Endothelial cell of umbilical vein (primary cell): ENCODE measurements around the gene GVQW3. TPM values are rescaled to one million over a fixed set of nuclear protein-coding genes. Genes with fewer than 3 reads are reported as not detected.

ENCODE experiments used
- BruUV-seq: library from RNA; stranded (reverse); fragments of 400-500 nt; replicated peaks from 2 replicates; lab custom pipeline; 2021; lab: Mats Ljungman, UMichigan
- CTCF ChIA-PET: fragments of 300-600, 350-600 bp; sonication (Branson Sonifier 250); formaldehyde crosslinking; loops from one replicate; lab custom pipeline; 2021; ENCODE audit warnings: antibody characterized with exemption, inconsistent platforms; lab: Charles Lee
- POLR2A ChIA-PET: fragments of 300-600, 350-600 bp; sonication (Branson Sonifier 250); formaldehyde crosslinking; loops from one replicate; lab custom pipeline; 2021; ENCODE audit warnings: antibody characterized with exemption, inconsistent platforms; lab: Charles Lee
- DNase-seq: peaks from one replicate; pipeline ENCODE4 v3.0.0-alpha.2; 2011; ENCODE audit warnings: low read depth, low spot score
- FAIRE-seq: peaks from 2 replicates; lab custom pipeline; 2011; peaks lifted over from hg19 to GRCh38; lab: Jason Lieb, UNC
- H2AFZ ChIP-seq: 2 replicates; pipeline ENCODE4 v1.6.0; 2012; ENCODE audit warnings: low read depth, low read length, control low read depth, inconsistent platforms
- H3K27ac ChIP-seq: 2 replicates; pipeline ENCODE4 v1.5.1; 2011; ENCODE audit warnings: low read depth, mild to moderate bottlenecking, control low read depth, low read length, moderate library complexity; ENCODE audit not compliant: insufficient read depth
- H3K27me3 ChIP-seq, 2 experiments: 2 replicates each; pipeline versions ENCODE4 v1.6.0 to v1.6.1; 2011; ENCODE audit warnings: low read length in 2 of 2, mixed read lengths in 1 of 2; ENCODE audit not compliant: control insufficient read depth in 2 of 2, insufficient read depth in 2 of 2
- H3K36me3 ChIP-seq, 2 experiments: 2 replicates in 1 of 2; 3 replicates in 1 of 2; pipeline ENCODE4 v1.5.1; 2011; ENCODE audit warnings: low read length in 2 of 2, mild to moderate bottlenecking in 1 of 2, moderate library complexity in 1 of 2; ENCODE audit not compliant: control insufficient read depth in 2 of 2, insufficient read depth in 2 of 2; ENCODE audit errors: extremely low read depth in 1 of 2
- H3K4me1 ChIP-seq: 3 replicates; pipeline ENCODE4 v1.5.1; 2011; ENCODE audit warnings: mild to moderate bottlenecking, low read length; ENCODE audit not compliant: control insufficient read depth, insufficient read depth; ENCODE audit errors: extremely low read depth
- H3K4me2 ChIP-seq: 2 replicates; pipeline ENCODE4 v1.6.1; 2011; ENCODE audit warnings: low read length, control low read depth, mixed read lengths; ENCODE audit not compliant: insufficient read depth
- H3K4me3 ChIP-seq, 3 experiments: fragments of 200-600 bp in 1 of 3; sonication (generic), shearing (Covaris generic) in 1 of 3; replicated peaks in 1 of 3; 2 replicates each; pipeline ENCODE4 v1.5.1; 2011 to 2016; ENCODE audit warnings: control low read depth in 3 of 3, low read length in 3 of 3, mild to moderate bottlenecking in 2 of 3, inconsistent platforms in 1 of 3, low read depth in 1 of 3, moderate library complexity in 1 of 3; ENCODE audit not compliant: insufficient read depth in 1 of 3
- H3K79me2 ChIP-seq: 2 replicates; pipeline ENCODE4 v1.6.0; 2012; ENCODE audit warnings: low read length, inconsistent platforms; ENCODE audit not compliant: control insufficient read depth, insufficient read depth
- H3K9ac ChIP-seq: replicated peaks from 2 replicates; pipeline ENCODE3; 2011; ENCODE audit warnings: low read length, control low read depth; ENCODE audit not compliant: insufficient read depth; ENCODE audit errors: extremely low read depth
- H3K9me1 ChIP-seq: replicated peaks from 3 replicates; pipeline ENCODE4 v1.6.0; 2011; ENCODE audit warnings: mild to moderate bottlenecking, low read length; ENCODE audit not compliant: control insufficient read depth, insufficient read depth; ENCODE audit errors: extremely low read depth
- H3K9me3 ChIP-seq: replicated peaks from 2 replicates; pipeline ENCODE4 v1.5.1; 2012; ENCODE audit warnings: low read length, inconsistent platforms; ENCODE audit not compliant: control insufficient read depth, insufficient read depth
- H4K20me1 ChIP-seq: replicated peaks from 2 replicates; pipeline ENCODE3; 2011; ENCODE audit warnings: mild to moderate bottlenecking, low read length; ENCODE audit not compliant: control insufficient read depth, insufficient read depth; ENCODE audit errors: extremely low read depth
- EZH2 ChIP-seq: IDR thresholded peaks from 2 replicates; pipeline ENCODE4 v1.6.1; 2012; ENCODE audit warnings: borderline replicate concordance, low read depth, mild to moderate bottlenecking, moderate library complexity, low read length, inconsistent platforms; ENCODE audit not compliant: severe bottlenecking
- FOS ChIP-seq: IDR thresholded peaks from 2 replicates; pipeline ENCODE4 v1.6.1; 2011; ENCODE audit warnings: mild to moderate bottlenecking, low read length, moderate library complexity, borderline replicate concordance; ENCODE audit not compliant: insufficient read depth
- GATA2 ChIP-seq: IDR thresholded peaks from 2 replicates; pipeline ENCODE4 v1.7.0; 2011; ENCODE audit warnings: low read depth, mild to moderate bottlenecking, moderate library complexity, mixed read lengths, low read length; ENCODE audit not compliant: insufficient read length, insufficient read depth
- JUN ChIP-seq: IDR thresholded peaks from 2 replicates; pipeline ENCODE4 v1.6.1; 2011; ENCODE audit warnings: borderline replicate concordance, low read depth; ENCODE audit not compliant: insufficient read length, insufficient read depth
- MYC ChIP-seq: IDR thresholded peaks from one replicate; pipeline ENCODE4 v1.6.1; 2011; ENCODE audit warnings: mild to moderate bottlenecking, low read depth, low read length
- POLR2A ChIP-seq: IDR thresholded peaks from 2 replicates; pipeline ENCODE4 v1.6.1; 2012; ENCODE audit warnings: low read depth, mild to moderate bottlenecking, control low read depth, low read length
- POLR2AphosphoS5 ChIP-seq: IDR thresholded peaks from 2 replicates; pipeline ENCODE4 v1.6.1; 2012; ENCODE audit warnings: low read depth, mild to moderate bottlenecking, control low read depth, low read length, moderate library complexity; ENCODE audit not compliant: insufficient read depth
- dilution Hi-C: fragments of 300-500 bp; cut with MboI; formaldehyde crosslinking; loops from one replicate; pipeline ENCODE4 v1.15.0; 2019; ENCODE audit warnings: low sequenced_read_pairs; ENCODE audit not compliant: extremely low pct_ligation_motif_present
- intact Hi-C: fragments of 100-400 bp; cut with micrococcal nuclease; formaldehyde crosslinking; loops from one replicate; pipeline ENCODE4 v1.10.0; 2022
- polyA plus RNA-seq, 4 experiments: library from polyadenylated mRNA; depleted of rRNA in 3 of 4; stranded (reverse) in 3 of 4; unstranded in 1 of 4; fragments of >200 nt; gene quantifications; 2 replicates each; pipeline versions ENCODE4 v1.2.1 to v1.2.3, GENCODE V29; 2011 to 2012; ENCODE audit warnings: missing spikeins in 1 of 4
- small RNA-seq: library from RNA; depleted of rRNA; stranded (forward); fragments of <200 nt; gene quantifications from one replicate; pipeline ENCODE3, GENCODE V24; 2012; ENCODE audit warnings: low replicate concordance, low read depth; ENCODE audit not compliant: insufficient read depth, insufficient read length
- total RNA-seq: library from RNA; stranded (reverse); gene quantifications from 2 replicates; pipeline ENCODE4 v1.2.3, GENCODE V29; 2021
- TF ChIP-seq, protein P1 (sequence below): IDR thresholded peaks from 2 replicates; pipeline ENCODE4 v1.6.1; 2011; ENCODE audit not compliant: insufficient read depth, insufficient read length
- TF ChIP-seq, protein P2 (sequence below), 2 donors: IDR thresholded peaks; 1 replicate in 1 of 2; 2 replicates in 1 of 2; pipeline ENCODE4 v1.5.1; 2011; ENCODE audit warnings: low read length in 2 of 2, mild to moderate bottlenecking in 2 of 2, moderate library complexity in 2 of 2, control low read depth in 1 of 2, inconsistent platforms in 1 of 2, low read depth in 1 of 2; ENCODE audit not compliant: insufficient read depth in 1 of 2; ENCODE audit errors: extremely low read depth in 1 of 2

The GVQW3 gene
- total and polyA plus RNA-seq, 2 donors (not counting 3 experiments of a cell fraction or from before 2014, with no cell fraction given): 1.0 to 2.8 TPM

DNA sequence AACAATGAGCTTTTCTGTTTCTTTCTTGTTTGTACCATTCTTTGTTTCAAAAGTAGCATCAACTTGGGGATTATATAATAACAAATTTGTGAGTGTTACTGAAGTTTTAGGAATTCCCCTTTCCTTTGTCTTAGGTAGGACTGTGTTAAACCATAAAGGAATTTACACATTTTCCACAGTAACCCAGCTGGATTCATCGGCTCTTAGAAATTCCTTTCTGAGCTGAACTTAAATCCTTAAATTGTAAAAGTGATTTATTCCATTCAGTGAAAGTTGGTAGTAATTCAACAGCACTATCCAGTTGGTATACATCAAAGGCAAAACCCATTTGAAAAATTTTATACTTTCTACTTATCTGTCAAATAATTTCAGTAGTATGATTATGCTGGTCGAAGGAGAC, 75.4 kb downstream of the GVQW3 start:
- Histone ChIP-seq H3K9me1 (no peaks in the 10 kb centered on the region), H2AFZ (no peak overlapping the region), H3K9me3 (no peaks in the 10 kb centered on the region), H3K27ac (no peak overlapping the region), H3K9ac (no peak overlapping the region), H4K20me1 (peaks cover 2% of the 10 kb centered on the region), H3K4me1 (no peaks in the 10 kb centered on the region), H3K36me3 (peaks cover 2 to 8% of the 10 kb centered on the region in 2 experiments), H3K27me3 (no peaks in the 10 kb centered on the region), H3K4me2 (no peak overlapping the region), H3K4me3 (no peak overlapping the region), H3K79me2 (no peaks in the 10 kb centered on the region)
- DNase-seq (no peak), FAIRE-seq (no peak)
- intact Hi-C loops (no loop called here), dilution Hi-C loops (no loop called here)
- CTCF ChIA-PET: interaction anchor here (2.2 kb wide), 1 partner anchor 11 kb away, joined by 7 read pairs; no protein-coding TSS in a partner anchor
- no TSS peak for BruUV-seq
- POLR2A ChIA-PET: no interaction called here
- TF ChIP-seq, protein P1, sequence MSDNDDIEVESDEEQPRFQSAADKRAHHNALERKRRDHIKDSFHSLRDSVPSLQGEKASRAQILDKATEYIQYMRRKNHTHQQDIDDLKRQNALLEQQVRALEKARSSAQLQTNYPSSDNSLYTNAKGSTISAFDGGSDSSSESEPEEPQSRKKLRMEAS: no peak
- TF ChIP-seq FOS (no peak), EZH2 (no peak), POLR2A (no peak), MYC (no peak), JUN (no peak), POLR2AphosphoS5 (no peak), GATA2 (no peak)
- TF ChIP-seq, protein P2, sequence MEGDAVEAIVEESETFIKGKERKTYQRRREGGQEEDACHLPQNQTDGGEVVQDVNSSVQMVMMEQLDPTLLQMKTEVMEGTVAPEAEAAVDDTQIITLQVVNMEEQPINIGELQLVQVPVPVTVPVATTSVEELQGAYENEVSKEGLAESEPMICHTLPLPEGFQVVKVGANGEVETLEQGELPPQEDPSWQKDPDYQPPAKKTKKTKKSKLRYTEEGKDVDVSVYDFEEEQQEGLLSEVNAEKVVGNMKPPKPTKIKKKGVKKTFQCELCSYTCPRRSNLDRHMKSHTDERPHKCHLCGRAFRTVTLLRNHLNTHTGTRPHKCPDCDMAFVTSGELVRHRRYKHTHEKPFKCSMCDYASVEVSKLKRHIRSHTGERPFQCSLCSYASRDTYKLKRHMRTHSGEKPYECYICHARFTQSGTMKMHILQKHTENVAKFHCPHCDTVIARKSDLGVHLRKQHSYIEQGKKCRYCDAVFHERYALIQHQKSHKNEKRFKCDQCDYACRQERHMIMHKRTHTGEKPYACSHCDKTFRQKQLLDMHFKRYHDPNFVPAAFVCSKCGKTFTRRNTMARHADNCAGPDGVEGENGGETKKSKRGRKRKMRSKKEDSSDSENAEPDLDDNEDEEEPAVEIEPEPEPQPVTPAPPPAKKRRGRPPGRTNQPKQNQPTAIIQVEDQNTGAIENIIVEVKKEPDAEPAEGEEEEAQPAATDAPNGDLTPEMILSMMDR (IDR thresholded peaks at IDR 0.05; ENCODE audit: extremely low read depth in 1 of 2, insufficient read depth in 1 of 2, low read depth in 1 of 2, low read length in 2 of 2): no peak

Small RNA genes within 50 kb of the gene (small RNA-seq; reads per million reads assigned to genes)
- not detected for gene RF00019

Other genes with a start within 250 kb of the GVQW3 start
- not detected in 2 replicates for gene WNT11, start 174.8 kb upstream of the GVQW3 start, total RNA-seq
- gene WNT11, start 174.8 kb upstream of the GVQW3 start, polyA plus RNA-seq: 0.03 TPM in 1 of 2 replicates, not detected in the other
- 32.3 and 36.7 TPM in 2 replicates for gene THAP12, start 191 bp upstream of the GVQW3 start, total RNA-seq
- gene THAP12, start 191 bp upstream of the GVQW3 start, polyA plus RNA-seq: 10.0 and 12.2 TPM in 2 replicates
- gene EMSY, start 63.7 kb downstream of the GVQW3 start, total RNA-seq: 23.4 and 25.7 TPM in 2 replicates
- gene EMSY, start 63.7 kb downstream of the GVQW3 start, polyA plus RNA-seq: 18.3 and 19.2 TPM in 2 replicates